Stimulated activated CD4-positive, alpha-beta T cell treated with anti-CD3 and anti-CD28 coated beads, Interleukin-1b, Interleukin-23, amount 100 ng/mL, for 24 hours (primary cell): ENCODE results near the gene ZBTB46.

Experiments used
- DNase-seq, 4 experiments: peaks; one replicate each; pipeline ENCODE4 v3.0.0-alpha.2; 2020; ENCODE audit warnings: low read depth in 4 of 4, low spot score in 1 of 4

ZBTB46 gene

DNA sequence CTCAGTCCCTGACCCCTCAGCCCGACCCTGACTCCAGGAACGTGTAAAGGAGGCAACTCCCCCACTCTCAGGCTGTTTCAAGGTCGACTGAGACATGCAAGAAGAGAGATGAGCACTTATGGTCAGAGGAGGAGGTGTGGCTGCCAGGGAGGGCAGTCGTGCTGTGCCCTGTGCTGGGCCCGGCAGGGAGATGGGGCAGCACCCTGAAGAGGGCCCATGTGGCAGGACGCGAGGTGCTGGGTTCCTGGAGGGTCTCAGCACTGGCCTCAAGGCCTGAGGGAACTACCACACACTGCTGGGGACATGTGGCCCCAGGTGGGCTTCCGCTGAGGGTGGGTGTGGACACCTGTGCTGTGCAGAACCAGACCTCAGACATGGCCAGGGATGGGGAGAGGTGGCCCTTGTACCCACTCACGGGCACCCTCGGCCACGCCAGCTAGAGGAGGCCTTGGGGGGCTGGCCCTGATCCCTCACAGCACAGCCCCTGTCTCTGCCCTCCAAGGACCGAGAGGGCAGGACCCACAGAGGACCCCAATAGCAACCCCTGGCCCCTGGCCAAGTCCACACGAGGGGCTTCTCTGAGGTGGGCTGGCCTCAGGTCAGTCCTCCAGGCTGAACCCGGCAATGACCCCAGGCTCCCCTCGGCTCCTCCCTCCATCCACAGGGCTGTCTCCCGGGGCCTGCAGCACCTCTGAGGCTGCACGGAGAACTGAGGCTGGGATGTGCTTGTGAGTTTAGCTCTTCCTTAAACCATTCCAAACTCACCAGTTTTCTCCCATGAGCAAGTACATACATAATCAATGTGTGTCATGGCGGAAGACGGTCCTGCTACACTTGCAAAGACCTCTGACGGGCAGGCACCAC is 82.8 kb downstream of the ZBTB46 start:
- no peak for DNase-seq

DNA sequence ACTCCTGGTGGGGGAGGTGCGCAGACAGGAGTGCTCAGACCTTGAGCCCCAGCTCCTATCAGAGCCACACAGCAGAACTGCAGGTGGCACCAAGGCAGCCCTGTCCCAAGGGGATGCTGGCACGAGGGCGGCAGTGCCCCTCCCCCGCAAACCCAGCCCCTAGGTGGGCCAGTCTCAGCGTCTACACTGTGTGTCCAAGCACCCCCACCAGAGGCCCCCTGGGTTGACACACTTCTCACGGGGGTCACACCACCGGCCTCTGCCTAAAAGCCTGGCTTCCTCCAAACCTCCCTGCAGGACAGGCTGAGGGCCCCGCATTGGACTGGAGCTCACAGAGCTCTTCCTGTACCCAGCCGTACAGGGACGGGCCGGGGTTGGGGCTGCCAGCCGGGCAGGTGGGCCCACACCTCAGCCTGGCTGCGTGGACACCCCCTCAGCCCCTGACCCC is 83.4 kb downstream of the ZBTB46 start:
- DNase-seq = no peak

DNA sequence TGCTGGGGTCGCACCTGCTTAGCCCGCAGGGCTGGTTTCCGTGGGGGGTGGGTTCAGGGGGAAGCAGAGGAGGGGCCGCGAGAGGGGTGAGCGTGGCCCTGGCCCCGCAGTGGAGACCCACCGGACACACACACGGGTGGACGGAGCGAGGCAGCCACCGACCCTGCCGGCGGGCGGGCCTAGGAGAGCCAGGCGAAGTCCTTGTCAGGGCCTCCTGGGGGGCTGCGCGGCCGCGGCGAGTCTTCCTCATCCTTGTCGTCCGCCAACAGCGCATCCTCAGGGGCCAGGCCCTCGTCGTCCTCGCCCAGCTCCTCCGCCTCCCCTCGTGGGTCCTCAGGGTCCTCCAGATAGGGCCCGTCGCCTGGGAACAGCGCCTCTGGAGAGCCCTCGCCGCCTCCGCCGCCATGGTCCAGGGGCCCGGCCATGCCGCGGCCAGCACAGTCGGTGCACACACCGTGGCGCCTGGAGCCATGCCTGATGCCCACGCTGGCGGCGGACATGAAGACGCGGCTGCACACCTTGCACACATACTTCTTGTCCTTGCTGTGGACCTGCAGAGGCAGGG is 84.2 kb downstream of the ZBTB46 start:
- no peak for DNase-seq

DNA sequence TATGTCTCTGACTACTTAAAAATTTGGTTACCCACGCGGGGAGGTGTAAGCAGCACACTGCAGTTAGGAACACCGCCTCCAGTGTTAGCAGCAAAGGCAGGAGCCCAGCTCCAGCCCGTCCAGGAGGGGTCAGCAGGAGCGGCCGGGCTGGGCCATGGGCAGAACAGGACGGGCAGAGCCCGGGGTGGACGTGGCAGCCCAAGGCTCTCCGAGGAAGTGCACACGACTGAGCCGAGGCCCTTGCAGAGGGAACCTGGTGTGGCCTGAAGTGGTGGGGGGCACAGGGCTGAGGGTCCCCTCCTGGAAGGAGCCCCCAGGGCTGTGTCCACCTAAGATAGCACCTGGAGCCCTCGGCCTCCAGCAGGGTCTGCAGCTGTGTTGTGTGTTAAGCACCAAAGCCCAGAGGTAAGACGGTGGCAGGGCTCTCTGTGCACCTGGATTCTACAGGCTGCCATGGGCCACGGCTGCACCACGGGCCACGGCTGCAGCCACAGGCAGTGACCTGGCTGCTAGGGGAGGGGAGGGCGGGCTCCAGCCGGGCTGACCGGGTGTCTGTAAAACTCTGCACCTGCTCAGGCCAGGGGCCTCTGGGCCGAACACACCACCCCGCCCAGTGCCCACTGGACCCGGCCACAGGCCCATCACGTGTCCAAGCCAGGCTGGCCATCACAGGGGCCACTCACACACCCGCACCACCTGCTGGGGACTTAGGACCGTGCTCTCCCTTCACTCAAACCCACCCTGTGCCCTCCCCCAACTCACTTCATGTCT is 84.9 kb downstream of the ZBTB46 start:
- DNase-seq = no peak

DNA sequence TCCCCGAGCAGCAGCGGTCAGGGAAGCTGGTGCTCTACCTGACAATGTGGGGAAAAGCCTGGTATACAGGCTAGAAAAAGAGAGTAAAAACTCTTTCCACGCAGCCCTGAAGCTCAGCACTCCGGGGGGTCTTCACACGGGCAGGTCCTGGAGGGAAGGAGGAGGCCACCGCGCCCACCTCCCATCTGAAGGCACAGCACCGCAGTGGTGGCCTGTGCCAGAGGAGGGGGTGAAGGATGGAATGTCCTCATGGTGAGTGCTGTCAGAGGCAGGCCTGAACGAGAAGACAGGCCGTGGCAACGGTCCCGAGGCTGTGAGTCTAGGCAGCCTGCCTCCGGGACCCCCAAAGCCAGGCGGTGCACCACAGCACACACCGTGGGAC is 85.6 kb downstream of the ZBTB46 start:
- no peak for DNase-seq

- DNase-seq = no peak
These were observed 86.3 kb downstream of the ZBTB46 start for GRCh38 chr20:63744574-63745423.

DNA sequence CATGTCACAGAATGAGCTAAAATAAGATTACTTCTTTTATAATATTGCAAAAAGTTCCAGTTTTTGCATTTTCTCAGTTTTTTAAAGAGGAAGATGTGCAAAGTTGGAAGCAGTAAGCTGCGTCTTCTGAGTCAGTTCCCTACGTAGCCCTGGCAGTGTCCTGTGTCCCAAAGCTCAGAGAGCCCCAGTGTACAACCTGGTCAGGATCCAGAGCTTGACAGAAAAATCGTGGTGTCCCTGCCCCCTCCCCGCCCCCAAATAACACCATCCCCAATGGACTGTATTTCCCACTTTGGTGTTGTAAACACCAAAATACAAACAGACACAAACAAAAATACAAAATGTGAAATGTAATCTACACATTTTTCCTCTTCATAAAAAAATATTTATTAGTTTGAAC is 86.9 kb downstream of the ZBTB46 start:
- no peak for DNase-seq

GRCh38 chr20:63743210-63743970 is 87.7 kb downstream of the ZBTB46 start:
- DNase-seq = no peak

- DNase-seq = no peak
These were observed 88.6 kb downstream of the ZBTB46 start for GRCh38 chr20:63742381-63743024.

DNA sequence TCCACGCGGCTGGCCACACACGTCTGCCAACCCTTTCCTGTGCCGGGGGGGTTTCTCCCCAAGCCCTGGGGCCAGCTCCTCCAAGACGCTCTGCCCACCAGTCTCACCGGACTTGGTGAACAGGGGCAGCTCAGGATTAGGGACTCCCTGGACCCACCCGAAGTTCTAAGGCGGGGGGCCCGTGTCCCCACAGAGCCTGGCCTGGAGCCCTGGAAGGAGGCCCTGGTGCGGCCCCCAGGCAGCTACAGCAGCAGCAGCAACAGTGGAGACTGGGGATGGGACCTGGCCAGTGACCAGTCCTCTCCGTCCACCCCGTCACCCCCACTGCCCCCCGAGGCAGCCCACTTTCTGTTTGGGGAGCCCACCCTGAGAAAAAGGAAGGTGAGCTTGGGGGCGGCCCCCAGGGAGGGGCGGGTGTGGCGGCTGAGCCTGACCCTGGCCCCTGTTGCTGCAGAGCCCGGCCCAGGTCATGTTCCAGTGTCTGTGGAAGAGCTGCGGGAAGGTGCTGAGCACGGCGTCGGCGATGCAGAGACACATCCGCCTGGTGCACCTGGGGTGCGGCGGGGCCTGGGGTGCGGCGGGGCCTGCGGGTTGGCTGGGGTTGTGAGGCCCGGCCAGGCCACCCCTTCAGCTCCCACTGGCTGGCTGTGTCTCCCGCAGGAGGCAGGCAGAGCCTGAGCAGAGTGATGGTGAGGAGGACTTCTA is 89.2 kb downstream of the ZBTB46 start:
- no peak for DNase-seq

- DNase-seq = no peak
These were observed 89.7 kb downstream of the ZBTB46 start for GRCh38 chr20:63741354-63741675.

DNA sequence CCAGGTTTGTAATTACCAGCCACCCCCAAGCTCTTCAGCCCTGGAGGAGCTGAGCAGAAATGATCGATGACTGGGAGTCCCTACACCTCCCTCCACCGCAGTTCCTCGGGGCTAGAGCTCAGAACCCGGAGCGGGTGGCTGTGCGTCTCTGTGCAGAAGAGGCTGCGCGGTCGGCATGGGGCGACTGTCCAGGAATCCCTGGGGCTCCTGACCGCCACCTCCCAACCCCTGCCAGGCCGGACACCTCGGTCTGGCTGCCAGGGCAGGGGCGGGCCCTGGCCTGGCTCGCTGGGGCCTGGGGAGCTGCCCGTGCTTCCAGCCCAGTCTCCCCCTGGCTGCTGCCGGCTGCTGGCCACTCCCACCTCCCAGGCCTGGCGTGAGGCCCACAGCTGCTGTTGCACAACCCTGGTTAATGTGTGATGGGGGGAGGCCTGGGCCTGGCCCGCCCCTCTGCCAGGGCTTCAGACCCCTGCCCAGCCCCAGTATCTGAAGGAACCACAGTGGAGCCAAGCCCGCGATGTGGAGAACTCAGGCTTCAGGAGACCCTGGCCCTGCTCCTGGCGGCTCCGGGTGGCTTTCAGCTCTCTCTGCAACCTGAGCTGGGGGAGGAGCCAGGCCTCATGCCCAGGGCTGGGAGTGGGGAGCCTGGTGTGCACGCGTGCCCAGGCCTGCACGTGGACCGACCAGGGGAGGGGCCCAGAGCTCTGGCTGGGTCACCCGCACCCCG is 90.3 kb downstream of the ZBTB46 start:
- DNase-seq = no peak

GRCh38 chr20:63740070-63740626 is 90.9 kb downstream of the ZBTB46 start:
- DNase-seq = peak in 1 of 4 experiments; percentile 23

DNA sequence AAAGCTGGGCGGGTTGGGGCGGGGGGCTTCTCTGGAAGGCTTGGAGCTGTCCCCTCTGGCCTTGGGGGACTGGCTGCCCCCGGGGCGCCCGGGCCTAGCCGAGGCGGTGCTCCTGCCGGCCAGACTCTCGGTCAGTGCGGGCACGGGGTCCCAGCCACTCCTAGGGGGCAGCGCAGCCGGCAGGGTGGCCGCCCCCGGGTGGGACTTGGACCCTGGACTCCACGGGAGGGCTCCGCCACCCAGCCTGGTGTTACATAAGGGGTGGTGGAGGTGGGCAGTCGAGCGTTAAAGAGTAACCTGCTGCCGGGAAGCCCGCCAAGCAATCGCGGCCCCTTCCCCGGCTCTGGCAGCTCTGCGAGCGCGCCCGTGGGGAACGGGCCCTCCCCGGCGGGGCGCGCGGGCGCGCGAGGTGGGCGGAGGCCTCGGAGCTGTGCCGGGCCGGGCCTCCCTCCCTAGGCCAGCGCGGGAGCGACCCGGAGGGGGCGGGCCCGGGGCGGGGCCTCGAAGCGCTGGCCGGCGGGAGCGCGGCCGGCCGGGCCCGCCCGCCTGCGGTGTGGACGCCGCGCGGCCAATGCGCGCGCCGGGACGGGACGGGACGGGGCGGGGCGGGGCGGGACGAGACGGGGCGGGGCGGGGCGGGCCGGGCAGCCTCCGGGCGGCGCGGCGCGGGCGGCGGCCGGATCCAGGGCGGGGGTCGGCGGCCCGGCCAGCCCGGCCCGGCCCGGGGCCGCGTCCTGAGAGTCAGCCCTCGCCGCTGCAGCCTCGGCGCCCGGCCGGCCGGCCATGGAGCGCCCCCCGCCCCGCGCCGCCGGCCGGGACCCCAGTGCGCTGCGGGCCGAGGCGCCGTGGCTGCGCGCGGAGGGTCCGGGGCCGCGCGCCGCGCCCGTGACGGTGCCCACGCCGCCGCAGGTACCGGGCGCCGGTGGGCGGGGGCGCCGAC is 91.7 kb downstream of the ZBTB46 start, which contains the start of gene SLC2A4RG:
Gene SLC2A4RG, plus strand, starts transcription at position 647 of the 940 bp plus-strand sequence. Its CDS starts 137 bp downstream, at position 784.
- DNase-seq = peak in 1 of 4 experiments; percentile 63

GRCh38 chr20:63738687-63739129 is 92.4 kb downstream of the ZBTB46 start:
- DNase-seq = no peak

DNA sequence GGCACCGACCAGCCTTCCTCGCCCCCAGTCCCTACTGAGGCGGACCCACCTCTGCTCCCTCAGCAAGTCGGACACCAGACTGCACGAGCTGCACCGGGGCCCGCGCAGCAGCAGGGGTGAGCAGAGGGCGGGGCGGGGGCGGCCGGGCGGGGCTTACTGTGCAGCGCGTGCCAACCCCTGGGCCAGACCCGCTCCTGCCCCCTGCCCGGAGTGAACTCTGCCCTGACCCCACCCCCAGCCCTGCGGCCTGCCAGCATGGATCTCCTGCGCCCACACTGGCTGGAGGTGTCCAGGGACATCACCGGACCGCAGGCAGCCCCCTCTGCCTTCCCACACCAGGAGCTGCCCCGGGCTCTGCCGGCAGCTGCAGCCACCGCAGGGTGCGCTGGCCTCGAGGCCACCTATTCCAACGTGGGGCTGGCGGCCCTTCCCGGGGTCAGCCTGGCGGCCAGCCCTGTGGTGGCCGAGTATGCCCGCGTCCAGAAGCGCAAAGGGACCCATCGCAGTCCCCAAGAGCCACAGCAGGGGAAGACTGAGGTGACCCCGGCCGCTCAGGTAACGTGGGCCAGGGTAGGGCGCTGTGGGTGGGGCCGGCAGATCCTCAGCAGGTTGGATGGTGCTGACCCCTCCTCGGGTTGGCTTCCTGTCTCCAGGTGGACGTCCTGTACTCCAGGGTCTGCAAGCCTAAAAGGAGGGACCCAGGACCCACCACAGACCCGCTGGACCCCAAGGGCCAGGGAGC is 92.9 kb downstream of the ZBTB46 start:
- no peak for DNase-seq

- DNase-seq = no peak
These were observed 93.4 kb downstream of the ZBTB46 start for GRCh38 chr20:63737695-63737944.
